ENCODE measurements around the gene GNE. TPM values are rescaled to one million over a fixed set of nuclear protein-coding genes. Genes with fewer than 3 reads are reported as not detected.
"Not testable (repeated sequence)": the region's sequence is repeated elsewhere in the genome, so short reads cannot be mapped to it uniquely, and the experiment has no call there.

GNE gene
- total and polyA plus RNA-seq, 9 of the 15 experiments (the other 6 are each of a cell fraction or from before 2014, with no cell fraction given), result 5.1 to 18.6 (median 12.0) TPM

GRCh38 chr9:36239205-36239604 is 19.0 kb downstream of the GNE start:
- H3K9ac ChIP-seq (ENCODE audit: insufficient read depth in 1 of 2, low read depth in 2 of 2, low read length in 2 of 2); H3K4me2 ChIP-seq (ENCODE audit: insufficient read depth, low read length); H3K9me1 ChIP-seq (ENCODE audit: control insufficient read depth, insufficient read depth, low read length); ATAC-seq; DNase-seq (ENCODE audit: extremely low read depth in 1 of 4, low spot score in 3 of 4); H3K27ac ChIP-seq (ENCODE audit: extremely low read depth, low read depth, low read length); H4K20me1 ChIP-seq (replicated peaks; ENCODE audit: control insufficient read depth, insufficient read depth, low read length); H3K4me1 ChIP-seq (replicated peaks in 1 of 2; ENCODE audit: control insufficient read depth in 2 of 2, insufficient read depth in 2 of 2, low read length in 2 of 2); H3K79me2 ChIP-seq (ENCODE audit: control insufficient read depth, insufficient read depth, low read length); H3K9me3 ChIP-seq (replicated peaks; ENCODE audit: control insufficient read depth, insufficient read depth, low read depth, low read length); POLR2A ChIA-PET; in situ Hi-C loops (cut with MboI); FAIRE-seq; H3K27me3 ChIP-seq (ENCODE audit: control insufficient read depth in 2 of 2, insufficient read depth in 2 of 2, low read length in 2 of 2); BruUV-seq (replicated peaks); H2AFZ ChIP-seq (ENCODE audit: low read depth, low read length); intact Hi-C loops (cut with micrococcal nuclease); H3K4me3 ChIP-seq; CTCF ChIA-PET (ENCODE audit: low intra/inter-chr PET ratio): not testable (repeated sequence)
- peaks cover 30% of the 10 kb centered on the region; the same call in 2 of the 3 replicates for H3K36me3 ChIP-seq (ENCODE audit: control insufficient read depth, insufficient read depth, low read length)
- 96% methylated on average over 7 of the region's 7 CpGs for WGBS (ENCODE audit: insufficient coverage, low coverage, missing lambda C conversion rate)
- TF ChIP-seq SUPT5H (IDR thresholded peaks at IDR 0.05), result 0 out of 2 replicates have a peak, but pooled peaks have one; percentile 29

GRCh38 chr9:36237230-36237629 is 21.0 kb downstream of the GNE start:
- no TSS peak for BruUV-seq (replicated peaks)
- Histone ChIP-seq H3K9ac (ENCODE audit: insufficient read depth in 1 of 2, low read depth in 2 of 2, low read length in 2 of 2) (no peak overlapping the region), H3K27ac (ENCODE audit: extremely low read depth, low read depth, low read length) (no peak overlapping the region), H3K9me1 (ENCODE audit: control insufficient read depth, insufficient read depth, low read length) (no peaks in the 10 kb centered on the region), H3K4me2 (ENCODE audit: insufficient read depth, low read length) (no peak overlapping the region), H3K27me3 (ENCODE audit: control insufficient read depth in 2 of 2, insufficient read depth in 2 of 2, low read length in 2 of 2) (no peaks in the 10 kb centered on the region), H3K4me3 (no peak overlapping the region), H3K36me3 (ENCODE audit: control insufficient read depth, insufficient read depth, low read length) (peaks cover 29% of the 10 kb centered on the region), H3K9me3 (replicated peaks; ENCODE audit: control insufficient read depth, insufficient read depth, low read depth, low read length) (no peaks in the 10 kb centered on the region), H4K20me1 (replicated peaks; ENCODE audit: control insufficient read depth, insufficient read depth, low read length) (no peaks in the 10 kb centered on the region), H3K4me1 (replicated peaks in 1 of 2; ENCODE audit: control insufficient read depth in 2 of 2, insufficient read depth in 2 of 2, low read length in 2 of 2) (no peaks in the 10 kb centered on the region), H2AFZ (ENCODE audit: low read depth, low read length) (no peak overlapping the region), H3K79me2 (ENCODE audit: control insufficient read depth, insufficient read depth, low read length) (no peaks in the 10 kb centered on the region)
- ChIA-PET CTCF (ENCODE audit: low intra/inter-chr PET ratio) (no interaction called here), POLR2A (interaction anchor here (0.6 kb wide), 1 partner anchor 1007 kb away, joined by 3 read pairs; no protein-coding TSS in a partner anchor)
- intact Hi-C loops (cut with micrococcal nuclease) (no loop called here), in situ Hi-C loops (cut with MboI) (no loop called here)
- DNase-seq (ENCODE audit: extremely low read depth in 1 of 4, low spot score in 3 of 4) (no peak), FAIRE-seq (no peak), ATAC-seq (no peak)
- 98% methylated on average over 3 of the region's 3 CpGs for WGBS (ENCODE audit: insufficient coverage, low coverage, missing lambda C conversion rate)
- TF ChIP-seq CREB3 (tag; conservative IDR thresholded peaks at IDR 0.05; ENCODE audit: low read depth), result no peak
- TF ChIP-seq ZNF431 (CRISPR knock-in tag; IDR thresholded peaks at IDR 0.05), result no peak
- TF ChIP-seq ZNF133 (CRISPR knock-in tag; IDR thresholded peaks at IDR 0.05), result no peak
- TF ChIP-seq ETV5 (CRISPR knock-in tag; IDR thresholded peaks at IDR 0.05; ENCODE audit: low read depth), result no peak
- TF ChIP-seq BRF2 (IDR thresholded peaks at IDR 0.05; ENCODE audit: borderline replicate concordance, insufficient read depth, insufficient read length), result no peak
- no peak for TF ChIP-seq NELFE (IDR thresholded peaks at IDR 0.05; ENCODE audit: insufficient read depth, insufficient read length)
- TF ChIP-seq HIVEP1 (CRISPR knock-in tag; IDR thresholded peaks at IDR 0.05), result no peak
- TF ChIP-seq ZNF263 (CRISPR knock-in tag; IDR thresholded peaks at IDR 0.05; ENCODE audit: borderline replicate concordance), result no peak

Measured in K562 (cell line).